K562 (cell line): ENCODE results near the gene CACNA1C. TPM values are rescaled to one million over a fixed set of nuclear protein-coding genes. Genes with fewer than 3 reads are reported as not detected.

Experiments
- ATAC-seq: fragments of 200-7000 bp; cut with Tn5 transposase; 3 replicates; pipeline ENCODE4 v1.9.1; 2020; ENCODE audit warnings: moderate library complexity
- BruUV-seq: library from RNA; stranded (reverse); fragments of 400-500 nt; replicated peaks from 2 replicates; lab custom pipeline; 2021; lab: Mats Ljungman, UMichigan
- CTCF ChIA-PET: fragments of 300-600 bp; formaldehyde crosslinking; extraction: SDS; loops from one replicate; lab custom pipeline; 2021; ENCODE audit warnings: low intra/inter-chr PET ratio; lab: Yijun Ruan, JAX
- POLR2A ChIA-PET: fragments of 300-600, 350-650 bp; sonication (Branson Sonifier 250); formaldehyde crosslinking; extraction: SDS; loops from one replicate; lab custom pipeline; 2021; ENCODE audit warnings: antibody characterized with exemption, inconsistent platforms; lab: Yijun Ruan, JAX
- DNase-seq, 4 experiments: peaks; one replicate each; pipeline versions ENCODE4 v3.0.0 to v3.0.0-alpha.2; 2011 to 2018; ENCODE audit warnings: low spot score in 3 of 4, mixed read lengths in 3 of 4; ENCODE audit errors: extremely low read depth in 1 of 4
- FAIRE-seq: peaks from 2 replicates; lab custom pipeline; 2011; peaks lifted over from hg19 to GRCh38; lab: Jason Lieb, UNC
- H2AFZ ChIP-seq: 2 replicates; pipeline ENCODE4 v1.6.0; 2011; ENCODE audit warnings: low read depth, low read length, control low read depth, inconsistent platforms
- H3K27ac ChIP-seq: fragments of 200-600 bp; 3 replicates; pipeline ENCODE4 v1.8.0; 2011; ENCODE audit warnings: low read depth, mild to moderate bottlenecking, control low read depth, inconsistent platforms, low read length, moderate library complexity, mixed read lengths; ENCODE audit errors: extremely low read depth
- H3K27me3 ChIP-seq, 2 experiments: fragments of 300-600 bp in 1 of 2; 2 replicates in 1 of 2; 3 replicates in 1 of 2; pipeline versions ENCODE4 v1.6.0 to v1.8.0; 2011; ENCODE audit warnings: inconsistent platforms in 2 of 2, low read length in 2 of 2, mild to moderate bottlenecking in 1 of 2, mixed read lengths in 1 of 2, moderate library complexity in 1 of 2; ENCODE audit not compliant: control insufficient read depth in 2 of 2, insufficient read depth in 2 of 2
- H3K36me3 ChIP-seq: fragments of 300-600 bp; 3 replicates; pipeline ENCODE4 v1.8.0; 2011; ENCODE audit warnings: mild to moderate bottlenecking, low read length, inconsistent platforms; ENCODE audit not compliant: control insufficient read depth, insufficient read depth
- H3K4me1 ChIP-seq, 2 experiments: fragments of 200-600 bp in 1 of 2; replicated peaks in 1 of 2; 2 replicates in 1 of 2; 3 replicates in 1 of 2; pipeline versions ENCODE4 v1.5.1 to v1.8.0; 2011; ENCODE audit warnings: inconsistent platforms in 2 of 2, low read length in 2 of 2, mild to moderate bottlenecking in 1 of 2, mixed read lengths in 1 of 2, moderate library complexity in 1 of 2; ENCODE audit not compliant: control insufficient read depth in 2 of 2, insufficient read depth in 2 of 2
- H3K4me2 ChIP-seq: 2 replicates; pipeline ENCODE4 v1.6.1; 2011; ENCODE audit warnings: low read length, control low read depth, inconsistent platforms, mixed read lengths; ENCODE audit not compliant: insufficient read depth
- H3K4me3 ChIP-seq: fragments of 200-600 bp; sonication (generic), shearing (Covaris generic); 2 replicates; pipeline ENCODE4 v1.5.1; 2016; ENCODE audit warnings: control low read depth, inconsistent platforms
- H3K79me2 ChIP-seq: fragments of 200-600 bp; 3 replicates; pipeline ENCODE4 v1.8.0; 2011; ENCODE audit warnings: low read length, inconsistent platforms; ENCODE audit not compliant: control insufficient read depth, insufficient read depth
- H3K9ac ChIP-seq, 2 experiments: 2 replicates each; pipeline versions ENCODE4 v1.6.0 to v1.6.1; 2011; ENCODE audit warnings: low read depth in 2 of 2, low read length in 2 of 2, control low read depth in 1 of 2, inconsistent platforms in 1 of 2, mild to moderate bottlenecking in 1 of 2, mixed read lengths in 1 of 2; ENCODE audit not compliant: insufficient read depth in 1 of 2
- H3K9me1 ChIP-seq: one replicate; pipeline ENCODE4 v1.6.0; 2011; ENCODE audit warnings: inconsistent platforms, mild to moderate bottlenecking, low read length, moderate library complexity; ENCODE audit not compliant: control insufficient read depth, insufficient read depth
- H3K9me3 ChIP-seq: replicated peaks from 2 replicates; pipeline ENCODE4 v1.5.1; 2011; ENCODE audit warnings: low read depth, low read length, inconsistent platforms; ENCODE audit not compliant: control insufficient read depth, insufficient read depth
- H4K20me1 ChIP-seq: replicated peaks from 2 replicates; pipeline ENCODE4 v1.6.1; 2011; ENCODE audit warnings: low read length, inconsistent platforms, mixed read lengths; ENCODE audit not compliant: control insufficient read depth, insufficient read depth
- CREB1 ChIP-seq, 2 experiments: sonication (generic) in 1 of 2; formaldehyde crosslinking in 1 of 2; IDR thresholded peaks; 2 replicates each; pipeline versions ENCODE4 v1.6.1 to v1.8.0; 2012 to 2022; ENCODE audit warnings: inconsistent platforms in 1 of 2, mild to moderate bottlenecking in 1 of 2, missing genetic modification reagents in 1 of 2, moderate library complexity in 1 of 2
- HMBOX1 ChIP-seq: sonication (generic); IDR thresholded peaks from 2 replicates; pipeline ENCODE4 v1.6.1; 2016
- MECOM ChIP-seq: fragments of 250-450 bp; sonication (Bioruptor Pico); IDR thresholded peaks from 2 replicates; pipeline ENCODE4 v1.8.0; 2022; ENCODE audit warnings: inconsistent platforms
- MEIS2 ChIP-seq: fragments of 450-650 bp; IDR thresholded peaks from 2 replicates; pipeline ENCODE4 v1.6.1; 2014; ENCODE audit warnings: mild to moderate bottlenecking; ENCODE audit not compliant: partially characterized antibody
- PML ChIP-seq: IDR thresholded peaks from 2 replicates; pipeline ENCODE4 v1.6.1; 2012; ENCODE audit warnings: low read length, inconsistent platforms
- SMC3 ChIP-seq: conservative IDR thresholded peaks from 2 replicates; pipeline ENCODE4 v1.6.1; 2011; ENCODE audit warnings: low read depth, low read length, improper control_type of control experiment; ENCODE audit not compliant: insufficient read depth
- SRSF3 ChIP-seq: fragments of 200-400 bp; formaldehyde crosslinking; IDR thresholded peaks from 2 replicates; pipeline ENCODE4 v1.6.1; 2016; ENCODE audit warnings: mild to moderate bottlenecking, low read length, moderate library complexity; ENCODE audit not compliant: insufficient read depth
- TCF7 ChIP-seq: sonication (generic); IDR thresholded peaks from 2 replicates; pipeline ENCODE4 v1.6.1; 2016; ENCODE audit warnings: antibody characterized with exemption, borderline replicate concordance
- TEAD1 ChIP-seq, 2 experiments: fragments of 450-650 bp in 1 of 2; sonication (generic) in 1 of 2; formaldehyde crosslinking; IDR thresholded peaks; 2 replicates each; pipeline versions ENCODE4 v1.4.0 to v1.8.0; 2020 to 2022; ENCODE audit warnings: mild to moderate bottlenecking in 2 of 2, missing genetic modification reagents in 1 of 2
- ZBTB7A ChIP-seq: IDR thresholded peaks from 2 replicates; pipeline ENCODE4 v1.6.1; 2011; ENCODE audit warnings: low read depth, mild to moderate bottlenecking, low read length, moderate library complexity, borderline replicate concordance; ENCODE audit not compliant: control insufficient read depth
- ZNF174 ChIP-seq: fragments of 250-450 bp; sonication (Bioruptor Pico); IDR thresholded peaks from 2 replicates; pipeline ENCODE4 v1.4.0; 2020; ENCODE audit warnings: mild to moderate bottlenecking
- ZNF449 ChIP-seq: fragments of 250-450 bp; sonication (Bioruptor Pico); IDR thresholded peaks from 2 replicates; pipeline ENCODE4 v1.8.0; 2022; ENCODE audit warnings: moderate library complexity, mild to moderate bottlenecking, inconsistent platforms
- WGBS: fragments of 100-300 bp; shearing (Covaris generic); methylation state at CpG from one replicate; pipeline ENCODE4 v1.1.6; 2016; ENCODE audit warnings: low coverage, mixed read lengths; ENCODE audit not compliant: insufficient coverage; ENCODE audit errors: missing lambda C conversion rate; 5-methylcytosine and 5-hydroxymethylcytosine counted together
- in situ Hi-C: fragments of 300-500 bp; cut with MboI; formaldehyde crosslinking; loops from 4 replicates; pipeline ENCODE4 v1.15.0; 2018; ENCODE audit warnings: inconsistent platforms, mixed read lengths
- intact Hi-C: fragments of 100-400 bp; cut with micrococcal nuclease; formaldehyde crosslinking; loops from 2 replicates; pipeline ENCODE4 v1.14.2; 2022
- polyA plus RNA-seq, 8 experiments: library from polyadenylated mRNA; depleted of rRNA in 4 of 8; stranded (reverse) in 5 of 8; unstranded in 3 of 8; fragments of >200 nt; fragmentation: Nextera tagmentation in 2 of 8; fragmentation: Illumina TruSeq in 1 of 8; extraction: Ambion mirVana in 2 of 8; extraction: Trizol in 1 of 8; gene quantifications; 2 replicates each; pipeline versions ENCODE4 v1.2.1 to v1.2.3, GENCODE V29; 2011 to 2014; ENCODE audit warnings: inconsistent platforms in 1 of 8, missing spikeins in 1 of 8
- total RNA-seq, 7 experiments: library from RNA; depleted of rRNA in 6 of 7; stranded (reverse); fragments of >200 nt in 6 of 7; fragmentation: Illumina TruSeq in 2 of 7; extraction: Trizol in 2 of 7; gene quantifications; 2 replicates each; pipeline versions ENCODE4 v1.2.1 to v1.2.3, GENCODE V29; 2011 to 2021; ENCODE audit warnings: low replicate concordance in 1 of 7
- TF ChIP-seq, protein P1 (sequence below): sonication (generic); formaldehyde crosslinking; IDR thresholded peaks from 2 replicates; pipeline ENCODE4 v1.8.1; 2023; ENCODE audit warnings: missing genetic modification reagents, mild to moderate bottlenecking, borderline replicate concordance
- TF ChIP-seq, protein P2 (sequence below): fragments of 250-450 bp; sonication (Bioruptor Pico); IDR thresholded peaks from 2 replicates; pipeline ENCODE4 v1.4.0; 2020; ENCODE audit warnings: mild to moderate bottlenecking, moderate library complexity

The CACNA1C gene
- total and polyA plus RNA-seq, 9 of the 15 experiments (the other 6 are each of a cell fraction or from before 2014, with no cell fraction given) = not detected

DNA sequence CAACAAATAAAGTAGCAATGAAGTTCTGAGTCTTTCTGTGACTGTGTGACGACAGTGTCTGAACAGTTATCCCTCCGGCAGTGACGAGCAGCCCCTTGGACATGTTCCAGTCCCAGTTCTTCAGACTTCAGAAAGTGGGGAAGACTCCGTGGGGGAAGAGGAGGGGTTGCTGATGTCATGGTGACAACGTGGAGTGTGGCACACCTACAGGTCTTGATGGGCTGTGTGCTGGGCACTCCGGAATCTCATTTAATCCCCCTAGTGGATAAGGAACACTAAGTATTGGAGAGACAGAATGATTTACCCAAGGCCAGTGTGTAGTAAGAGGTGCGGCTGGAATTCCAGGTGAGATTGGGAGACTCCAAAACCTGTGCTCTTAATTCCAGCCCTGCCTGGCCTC, 280.2 kb downstream of the CACNA1C start:
- Histone ChIP-seq H3K4me3 (no peak overlapping the region), H3K4me1 (peaks cover 3 to 22% of the 10 kb centered on the region in 2 experiments; a peak in 3 of 5 replicates), H3K9me3 (no peaks in the 10 kb centered on the region), H3K27ac (no peak overlapping the region), H3K9ac (no peak overlapping the region), H3K27me3 (peaks cover 0 to 4% of the 10 kb centered on the region in 2 experiments; a peak in 1 of 5 replicates), H3K9me1 (no peaks in the 10 kb centered on the region), H3K79me2 (no peaks in the 10 kb centered on the region), H3K36me3 (no peaks in the 10 kb centered on the region), H3K4me2 (no peak overlapping the region), H4K20me1 (no peaks in the 10 kb centered on the region), H2AFZ (no peak overlapping the region)
- no peak for TF ChIP-seq SRSF3
- TF ChIP-seq HMBOX1 = no peak
- no peak for TF ChIP-seq PML
- TF ChIP-seq, protein P1, sequence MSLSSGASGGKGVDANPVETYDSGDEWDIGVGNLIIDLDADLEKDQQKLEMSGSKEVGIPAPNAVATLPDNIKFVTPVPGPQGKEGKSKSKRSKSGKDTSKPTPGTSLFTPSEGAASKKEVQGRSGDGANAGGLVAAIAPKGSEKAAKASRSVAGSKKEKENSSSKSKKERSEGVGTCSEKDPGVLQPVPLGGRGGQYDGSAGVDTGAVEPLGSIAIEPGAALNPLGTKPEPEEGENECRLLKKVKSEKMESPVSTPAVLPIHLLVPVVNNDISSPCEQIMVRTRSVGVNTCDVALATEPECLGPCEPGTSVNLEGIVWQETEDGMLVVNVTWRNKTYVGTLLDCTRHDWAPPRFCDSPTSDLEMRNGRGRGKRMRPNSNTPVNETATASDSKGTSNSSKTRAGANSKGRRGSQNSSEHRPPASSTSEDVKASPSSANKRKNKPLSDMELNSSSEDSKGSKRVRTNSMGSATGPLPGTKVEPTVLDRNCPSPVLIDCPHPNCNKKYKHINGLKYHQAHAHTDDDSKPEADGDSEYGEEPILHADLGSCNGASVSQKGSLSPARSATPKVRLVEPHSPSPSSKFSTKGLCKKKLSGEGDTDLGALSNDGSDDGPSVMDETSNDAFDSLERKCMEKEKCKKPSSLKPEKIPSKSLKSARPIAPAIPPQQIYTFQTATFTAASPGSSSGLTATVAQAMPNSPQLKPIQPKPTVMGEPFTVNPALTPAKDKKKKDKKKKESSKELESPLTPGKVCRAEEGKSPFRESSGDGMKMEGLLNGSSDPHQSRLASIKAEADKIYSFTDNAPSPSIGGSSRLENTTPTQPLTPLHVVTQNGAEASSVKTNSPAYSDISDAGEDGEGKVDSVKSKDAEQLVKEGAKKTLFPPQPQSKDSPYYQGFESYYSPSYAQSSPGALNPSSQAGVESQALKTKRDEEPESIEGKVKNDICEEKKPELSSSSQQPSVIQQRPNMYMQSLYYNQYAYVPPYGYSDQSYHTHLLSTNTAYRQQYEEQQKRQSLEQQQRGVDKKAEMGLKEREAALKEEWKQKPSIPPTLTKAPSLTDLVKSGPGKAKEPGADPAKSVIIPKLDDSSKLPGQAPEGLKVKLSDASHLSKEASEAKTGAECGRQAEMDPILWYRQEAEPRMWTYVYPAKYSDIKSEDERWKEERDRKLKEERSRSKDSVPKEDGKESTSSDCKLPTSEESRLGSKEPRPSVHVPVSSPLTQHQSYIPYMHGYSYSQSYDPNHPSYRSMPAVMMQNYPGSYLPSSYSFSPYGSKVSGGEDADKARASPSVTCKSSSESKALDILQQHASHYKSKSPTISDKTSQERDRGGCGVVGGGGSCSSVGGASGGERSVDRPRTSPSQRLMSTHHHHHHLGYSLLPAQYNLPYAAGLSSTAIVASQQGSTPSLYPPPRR = no peak
- no peak for TF ChIP-seq SMC3
- TF ChIP-seq TCF7 = no peak
- TF ChIP-seq ZNF449 (CRISPR knock-in tag) = no peak
- no peak for TF ChIP-seq TEAD1 (CRISPR knock-in tag; IDR thresholded peaks at IDR 0.05)
- TF ChIP-seq MEIS2 = no peak
- TF ChIP-seq ZBTB7A = no peak
- TF ChIP-seq MECOM (CRISPR knock-in tag) = no peak
- no peak for TF ChIP-seq ZNF174
- TF ChIP-seq, protein P2, sequence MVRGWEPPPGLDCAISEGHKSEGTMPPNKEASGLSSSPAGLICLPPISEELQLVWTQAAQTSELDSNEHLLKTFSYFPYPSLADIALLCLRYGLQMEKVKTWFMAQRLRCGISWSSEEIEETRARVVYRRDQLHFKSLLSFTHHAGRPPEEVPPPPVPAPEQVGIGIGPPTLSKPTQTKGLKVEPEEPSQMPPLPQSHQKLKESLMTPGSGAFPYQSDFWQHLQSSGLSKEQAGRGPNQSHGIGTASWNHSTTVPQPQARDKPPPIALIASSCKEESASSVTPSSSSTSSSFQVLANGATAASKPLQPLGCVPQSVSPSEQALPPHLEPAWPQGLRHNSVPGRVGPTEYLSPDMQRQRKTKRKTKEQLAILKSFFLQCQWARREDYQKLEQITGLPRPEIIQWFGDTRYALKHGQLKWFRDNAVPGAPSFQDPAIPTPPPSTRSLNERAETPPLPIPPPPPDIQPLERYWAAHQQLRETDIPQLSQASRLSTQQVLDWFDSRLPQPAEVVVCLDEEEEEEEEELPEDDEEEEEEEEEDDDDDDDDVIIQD (CRISPR knock-in tag) = no peak
- TF ChIP-seq CREB1 (IDR thresholded peaks at IDR 0.05) = no peak
- no peak for TF ChIP-seq CREB1 (CRISPR knock-in tag; IDR thresholded peaks at IDR 0.05)
- no TSS peak for BruUV-seq
- FAIRE-seq = no peak
- intact Hi-C loops (no loop called here), in situ Hi-C loops (no loop called here)
- POLR2A ChIA-PET = interaction anchor here (0.7 kb wide), 1 partner anchor 15 kb away, joined by 3 read pairs; no protein-coding TSS in a partner anchor
- ATAC-seq = no peak
- no peak for DNase-seq
- WGBS = 27% methylated on average over 5 of the region's 7 CpGs
- CTCF ChIA-PET = no interaction called here
